ENCODE measurements around the gene VWA2. TPM values are rescaled to one million over a fixed set of nuclear protein-coding genes. Genes with fewer than 3 reads are reported as not detected.

Gene VWA2
- total and polyA plus RNA-seq, 10 of the 15 experiments (the other 5 are each of a cell fraction or from before 2014, with no cell fraction given): 0.03 TPM; not detected in 9

DNA sequence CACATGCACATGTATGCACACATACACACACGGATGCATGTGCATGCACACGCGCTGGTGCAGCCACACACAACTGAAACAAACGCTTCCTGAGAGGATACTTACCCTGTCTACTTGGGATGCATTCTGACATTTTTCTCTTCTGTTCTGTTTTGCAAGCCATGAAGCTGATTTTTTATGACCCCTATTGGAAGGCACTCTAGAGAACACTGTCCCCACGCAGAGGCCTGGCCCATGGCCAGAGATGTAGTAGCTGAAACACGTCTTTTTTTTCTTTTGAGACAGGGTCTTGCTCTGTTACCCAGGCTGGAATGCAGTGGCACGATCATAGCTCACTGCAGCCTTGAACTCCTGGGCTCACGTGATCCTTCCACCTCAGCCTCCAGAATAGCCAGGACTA lies 47.9 kb downstream of the VWA2 start:
- no peak overlapping the region for H3K27ac ChIP-seq (ENCODE audit: control insufficient read depth, insufficient read depth)
- H4K20me1 ChIP-seq (ENCODE audit: control insufficient read depth, insufficient read depth): no peaks in the 10 kb centered on the region
- in situ Hi-C loops (cut with MboI): no loop called here
- ChIA-PET CTCF (no interaction called here), POLR2A (no interaction called here), SMC1A (ENCODE audit: uncharacterized antibody, unreplicated experiment) (no interaction called here), RAD21 (ENCODE audit: unreplicated experiment) (interaction anchor here (2.0 kb wide), 1 partner anchor 17 kb away, joined by 7 read pairs; no protein-coding TSS in a partner anchor)
- H3K4me3 ChIP-seq: no peak overlapping the region
- H3K27me3 ChIP-seq (replicated peaks in 1 of 2; ENCODE audit: control insufficient read depth in 2 of 2, insufficient read depth in 2 of 2, low read length in 1 of 2): no peaks in the 10 kb centered on the region
- BruUV-seq (replicated peaks): no TSS peak
- intact Hi-C loops (cut with micrococcal nuclease; ENCODE audit: unreplicated experiment): no loop called here
- no peaks in the 10 kb centered on the region for H3K79me2 ChIP-seq (ENCODE audit: control insufficient read depth, insufficient read depth, low read length)
- FAIRE-seq: no peak
- H3K4me2 ChIP-seq (ENCODE audit: control insufficient read depth, insufficient read depth): no peak overlapping the region
- no peak overlapping the region for H2AFZ ChIP-seq (ENCODE audit: control insufficient read depth, low read depth, low read length)
- H3K36me3 ChIP-seq (ENCODE audit: control insufficient read depth in 2 of 2, insufficient read depth in 2 of 2, low read length in 1 of 2): no peaks in the 10 kb centered on the region
- TF ChIP-seq TARDBP (IDR thresholded peaks at IDR 0.05; ENCODE audit: borderline replicate concordance): no peak
- H3K4me1 ChIP-seq (ENCODE audit: control insufficient read depth, insufficient read depth, low read length): no peaks in the 10 kb centered on the region
- 33% methylated on average over 8 of the region's 8 CpGs for WGBS (ENCODE audit: insufficient coverage, insufficient replicate concordance, low lambda C conversion rate, missing lambda C conversion rate)
- ATAC-seq: no peak
- no peak overlapping the region for H3K9ac ChIP-seq (ENCODE audit: control insufficient read depth, insufficient read depth, low read length)
- DNase-seq (ENCODE audit: low read depth, low spot score): no peak
- no peaks in the 10 kb centered on the region for H3K9me3 ChIP-seq (replicated peaks; ENCODE audit: control insufficient read depth, insufficient read depth, low read length)

DNA sequence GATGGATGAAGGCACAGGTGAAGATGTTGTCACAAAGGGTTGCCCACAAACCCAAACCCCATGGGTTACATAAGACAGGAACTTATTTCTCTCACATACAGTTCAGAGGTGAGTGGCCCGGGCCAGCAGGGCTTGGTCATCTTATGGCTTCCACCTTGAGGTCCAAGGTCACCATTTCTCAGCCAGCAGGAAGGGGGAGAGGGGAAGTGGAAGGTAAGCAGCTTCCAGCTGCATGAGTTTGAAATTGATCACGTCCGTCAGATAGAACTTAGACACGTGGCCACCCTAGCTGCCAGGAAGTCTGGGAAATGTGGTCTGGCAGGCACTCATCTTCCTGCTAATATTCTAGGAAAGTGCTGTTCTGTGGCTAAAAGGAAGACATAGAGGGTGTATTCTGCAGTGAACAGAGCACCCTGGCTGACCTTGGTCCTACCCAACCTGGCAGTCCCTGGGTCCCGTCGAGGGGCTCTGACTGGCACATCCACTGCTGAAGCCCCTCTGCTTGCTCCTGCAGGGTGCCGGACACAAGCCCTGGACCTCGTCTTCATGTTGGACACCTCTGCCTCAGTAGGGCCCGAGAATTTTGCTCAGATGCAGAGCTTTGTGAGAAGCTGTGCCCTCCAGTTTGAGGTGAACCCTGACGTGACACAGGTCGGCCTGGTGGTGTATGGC lies 49.5 kb downstream of the VWA2 start:
- no peaks in the 10 kb centered on the region for H3K4me1 ChIP-seq (ENCODE audit: control insufficient read depth, insufficient read depth, low read length)
- TF ChIP-seq POU2F2 (IDR thresholded peaks at IDR 0.05; ENCODE audit: borderline replicate concordance, low read depth, low read length) (no peak), NFYA (IDR thresholded peaks at IDR 0.05; ENCODE audit: borderline replicate concordance, low read depth, low read length) (no peak), ZZZ3 (IDR thresholded peaks at IDR 0.05; ENCODE audit: control insufficient read depth, insufficient read length, low read depth) (no peak), WRNIP1 (IDR thresholded peaks at IDR 0.05; ENCODE audit: borderline replicate concordance, low read depth, low read length) (no peak), JUNB (IDR thresholded peaks at IDR 0.05) (no peak), NFYB (IDR thresholded peaks at IDR 0.05; ENCODE audit: insufficient read depth, low read depth, low read length) (no peak), ZNF384 (IDR thresholded peaks at IDR 0.05; ENCODE audit: borderline replicate concordance, low read depth, low read length) (no peak), TCF3 (IDR thresholded peaks at IDR 0.05; ENCODE audit: borderline replicate concordance, insufficient read depth, low read depth, low read length) (no peak), STAT1 (conservative IDR thresholded peaks at IDR 0.05) (no peak), HDAC2 (IDR thresholded peaks at IDR 0.05) (no peak), ATF2 (IDR thresholded peaks at IDR 0.05; ENCODE audit: low read length) (no peak)
- TF ChIP-seq, protein P1, sequence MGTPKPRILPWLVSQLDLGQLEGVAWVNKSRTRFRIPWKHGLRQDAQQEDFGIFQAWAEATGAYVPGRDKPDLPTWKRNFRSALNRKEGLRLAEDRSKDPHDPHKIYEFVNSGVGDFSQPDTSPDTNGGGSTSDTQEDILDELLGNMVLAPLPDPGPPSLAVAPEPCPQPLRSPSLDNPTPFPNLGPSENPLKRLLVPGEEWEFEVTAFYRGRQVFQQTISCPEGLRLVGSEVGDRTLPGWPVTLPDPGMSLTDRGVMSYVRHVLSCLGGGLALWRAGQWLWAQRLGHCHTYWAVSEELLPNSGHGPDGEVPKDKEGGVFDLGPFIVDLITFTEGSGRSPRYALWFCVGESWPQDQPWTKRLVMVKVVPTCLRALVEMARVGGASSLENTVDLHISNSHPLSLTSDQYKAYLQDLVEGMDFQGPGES (IDR thresholded peaks at IDR 0.05): no peak
- TF ChIP-seq, protein P2, sequence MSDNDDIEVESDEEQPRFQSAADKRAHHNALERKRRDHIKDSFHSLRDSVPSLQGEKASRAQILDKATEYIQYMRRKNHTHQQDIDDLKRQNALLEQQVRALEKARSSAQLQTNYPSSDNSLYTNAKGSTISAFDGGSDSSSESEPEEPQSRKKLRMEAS (IDR thresholded peaks at IDR 0.05; ENCODE audit: low read depth, low read length): no peak
- no peak overlapping the region for H3K9ac ChIP-seq (ENCODE audit: control insufficient read depth, insufficient read depth, low read length)
- H3K9me3 ChIP-seq (replicated peaks; ENCODE audit: control insufficient read depth, insufficient read depth, low read length): no peaks in the 10 kb centered on the region
- SMC1A ChIA-PET (ENCODE audit: uncharacterized antibody, unreplicated experiment): no interaction called here
- H3K27me3 ChIP-seq (replicated peaks in 1 of 2; ENCODE audit: control insufficient read depth in 2 of 2, insufficient read depth in 2 of 2, low read length in 1 of 2): no peaks in the 10 kb centered on the region
- RAD21 ChIA-PET (ENCODE audit: unreplicated experiment): no interaction called here
- FAIRE-seq: no peak
- no peak overlapping the region for H3K27ac ChIP-seq (ENCODE audit: control insufficient read depth, insufficient read depth)
- H2AFZ ChIP-seq (ENCODE audit: control insufficient read depth, low read depth, low read length): no peak overlapping the region
- POLR2A ChIA-PET: no interaction called here
- no peak for ATAC-seq
- H4K20me1 ChIP-seq (ENCODE audit: control insufficient read depth, insufficient read depth): no peaks in the 10 kb centered on the region
- no peaks in the 10 kb centered on the region for H3K79me2 ChIP-seq (ENCODE audit: control insufficient read depth, insufficient read depth, low read length)
- in situ Hi-C loops (cut with MboI): no loop called here
- CTCF ChIA-PET: interaction anchor here (1.3 kb wide), 1 partner anchor 15 kb away, joined by 4 read pairs; no protein-coding TSS in a partner anchor
- no TSS peak for BruUV-seq (replicated peaks)
- H3K4me2 ChIP-seq (ENCODE audit: control insufficient read depth, insufficient read depth): no peak overlapping the region
- 39% methylated on average over 11 of the region's 11 CpGs for WGBS (ENCODE audit: insufficient coverage, insufficient replicate concordance, low lambda C conversion rate, missing lambda C conversion rate)
- H3K4me3 ChIP-seq: no peak overlapping the region
- intact Hi-C loops (cut with micrococcal nuclease; ENCODE audit: unreplicated experiment): no loop called here
- H3K36me3 ChIP-seq (ENCODE audit: control insufficient read depth in 2 of 2, insufficient read depth in 2 of 2, low read length in 1 of 2): no peaks in the 10 kb centered on the region
- DNase-seq (ENCODE audit: low read depth, low spot score): no peak
